ENCODE results near the gene AGL. TPM values are rescaled to one million over a fixed set of nuclear protein-coding genes. Genes with fewer than 3 reads are reported as not detected.

AGL gene
- total RNA-seq, 1 donor from 2014 or later: 23.4 TPM

GRCh38 chr1:99964806-99965205 is 114.6 kb downstream of the AGL start:
- H3K36me3 Mint-ChIP-seq: no peaks in the 10 kb centered on the region

GRCh38 chr1:99965646-99966375 is 115.7 kb downstream of the AGL start:
- H3K79me2 ChIP-seq (ENCODE audit: low read depth): peaks cover 5% of the 10 kb centered on the region
- no peak overlapping the region for H3K27ac ChIP-seq
- peak overlapping the region; percentile 87 for H2AFZ ChIP-seq (replicated peaks)
- H3K4me3 ChIP-seq: no peak overlapping the region
- Mint-ChIP-seq H3K4me1 (peaks cover 12% of the 10 kb centered on the region), H3K4me3 (no peak overlapping the region), H3K27me3 (ENCODE audit: insufficient read depth, low read depth) (peaks cover 2% of the 10 kb centered on the region), H3K9me3 (no peaks in the 10 kb centered on the region), H3K36me3 (no peaks in the 10 kb centered on the region), H3K27ac (no peak overlapping the region)
- DNase-seq (ENCODE audit: low spot score): no peak
- no peaks in the 10 kb centered on the region for H3K36me3 ChIP-seq
- no peak for TF ChIP-seq EZH2phosphoT487 (IDR thresholded peaks at IDR 0.05)
- TF ChIP-seq CTCF (IDR thresholded peaks at IDR 0.05): no peak
- peaks cover 5% of the 10 kb centered on the region for H3K4me1 ChIP-seq
- no peaks in the 10 kb centered on the region for H3K27me3 ChIP-seq
- H3F3A ChIP-seq (ENCODE audit: low read depth): peaks cover 8% of the 10 kb centered on the region
- H4K20me1 ChIP-seq (ENCODE audit: low read depth): no peaks in the 10 kb centered on the region
- H3K9ac ChIP-seq: no peak overlapping the region
- no peaks in the 10 kb centered on the region for H3K9me3 ChIP-seq (ENCODE audit: low read depth)
- H3K4me2 ChIP-seq: no peak overlapping the region

More at GRCh38 chr1:99964806-99965205, 114.6 kb downstream of the AGL start:
- TF ChIP-seq EZH2phosphoT487 (IDR thresholded peaks at IDR 0.05): no peak
- TF ChIP-seq EZH2 (IDR thresholded peaks at IDR 0.05): no peak
- TF ChIP-seq CTCF (IDR thresholded peaks at IDR 0.05): no peak
- Histone ChIP-seq H3K36me3 (no peaks in the 10 kb centered on the region), H3F3A (ENCODE audit: low read depth) (no peaks in the 10 kb centered on the region), H3K4me1 (no peaks in the 10 kb centered on the region), H3K27me3 (no peaks in the 10 kb centered on the region), H3K79me2 (ENCODE audit: low read depth) (no peaks in the 10 kb centered on the region), H3K4me2 (no peak overlapping the region), H3K9ac (no peak overlapping the region), H3K4me3 (no peak overlapping the region), H4K20me1 (ENCODE audit: low read depth) (no peaks in the 10 kb centered on the region), H2AFZ (replicated peaks) (peak overlapping the region; percentile 87), H3K27ac (no peak overlapping the region), H3K9me3 (ENCODE audit: low read depth) (no peaks in the 10 kb centered on the region)
- Mint-ChIP-seq H3K27ac (no peak overlapping the region), H3K9me3 (no peaks in the 10 kb centered on the region), H3K4me1 (peaks cover 5% of the 10 kb centered on the region), H3K27me3 (ENCODE audit: insufficient read depth, low read depth) (no peaks in the 10 kb centered on the region), H3K4me3 (no peak overlapping the region)
- DNase-seq (ENCODE audit: low spot score): peak; percentile 17

DNA sequence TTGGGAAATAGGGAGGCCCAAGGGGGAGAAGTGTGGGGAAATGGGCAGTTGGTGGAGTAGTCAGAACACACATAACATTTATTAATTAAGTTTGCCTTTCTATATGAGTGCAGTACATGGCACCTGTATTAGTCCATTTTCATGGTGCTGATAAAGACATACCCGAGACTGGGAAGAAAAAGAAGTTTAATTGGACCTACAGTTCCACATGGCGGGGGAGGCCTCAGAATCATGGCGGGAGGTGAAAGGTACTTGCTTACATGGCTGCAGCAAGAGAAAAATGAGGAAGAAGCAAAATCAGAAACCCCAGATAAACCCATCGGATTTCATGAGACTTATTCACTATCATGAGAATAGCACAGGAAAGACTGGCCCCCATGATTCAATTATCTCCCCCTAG is 118.1 kb downstream of the AGL start:
- no peak overlapping the region for H3K9ac ChIP-seq
- peaks cover 8% of the 10 kb centered on the region for H3K27me3 Mint-ChIP-seq (ENCODE audit: insufficient read depth, low read depth)
- H3K36me3 Mint-ChIP-seq: no peaks in the 10 kb centered on the region
- H3K4me1 ChIP-seq: peaks cover 6% of the 10 kb centered on the region
- no peak overlapping the region for H3K27ac Mint-ChIP-seq
- no peaks in the 10 kb centered on the region for H3K36me3 ChIP-seq
- no peaks in the 10 kb centered on the region for H3K27me3 ChIP-seq
- peaks cover 8% of the 10 kb centered on the region for H3F3A ChIP-seq (ENCODE audit: low read depth)
- no peak overlapping the region for H3K4me2 ChIP-seq
- no peak for DNase-seq (ENCODE audit: low spot score)
- no peaks in the 10 kb centered on the region for H3K9me3 Mint-ChIP-seq
- no peaks in the 10 kb centered on the region for H3K9me3 ChIP-seq (ENCODE audit: low read depth)
- H3K4me1 Mint-ChIP-seq: peaks cover 18% of the 10 kb centered on the region
- no peak for TF ChIP-seq CTCF (IDR thresholded peaks at IDR 0.05)
- no peak for TF ChIP-seq EZH2 (IDR thresholded peaks at IDR 0.05)
- no peak for TF ChIP-seq EZH2phosphoT487 (IDR thresholded peaks at IDR 0.05)
- no peaks in the 10 kb centered on the region for H4K20me1 ChIP-seq (ENCODE audit: low read depth)
- H3K27ac ChIP-seq: no peak overlapping the region
- peaks cover 28% of the 10 kb centered on the region for H3K79me2 ChIP-seq (ENCODE audit: low read depth)
- no peak overlapping the region for H3K4me3 ChIP-seq
- H2AFZ ChIP-seq (replicated peaks): no peak overlapping the region
- H3K4me3 Mint-ChIP-seq: peak overlapping the region; percentile 100

Measured in neural progenitor cell (in vitro differentiated cells).